ENCODE results near the gene PABPN1. TPM values are rescaled to one million over a fixed set of nuclear protein-coding genes. Genes with fewer than 3 reads are reported as not detected.
A peak's percentile ranks its signal among the peaks of the same experiment; 100 is the strongest.

PABPN1 gene
- total RNA-seq, 2 donors from 2014 or later, result 293 TPM

GRCh38 chr14:23346693-23347405, 25.6 kb downstream of the PABPN1 start:
- H3K36me3 Mint-ChIP-seq (ENCODE audit: low read depth), result peaks cover 21% of the 10 kb centered on the region
- 89 to 95% methylated on average over 10 to 27 of the region's 27 CpGs for WGBS, 2 experiments (ENCODE audit: insufficient coverage in 1 of 2, insufficient read length in 1 of 2)
- TF ChIP-seq CTCF (conservative IDR thresholded peaks at IDR 0.05), result no peak
- H3K27ac Mint-ChIP-seq, result no peak overlapping the region
- peaks cover 23% of the 10 kb centered on the region for H3K4me1 Mint-ChIP-seq
- H3K27ac ChIP-seq (ENCODE audit: low read depth, low read length), result no peak overlapping the region
- H3K9me3 ChIP-seq (ENCODE audit: control insufficient read depth, low read length), result peaks cover 12% of the 10 kb centered on the region
- H3K27me3 Mint-ChIP-seq (ENCODE audit: insufficient read depth), result peaks cover 25% of the 10 kb centered on the region
- H3K9ac ChIP-seq (ENCODE audit: extremely low read depth, low read length, poor library complexity, severe bottlenecking), result no peak overlapping the region
- H3K4me3 ChIP-seq (ENCODE audit: low read length), result no peak overlapping the region
- H3K4me3 Mint-ChIP-seq, result peak overlapping the region; percentile 10
- H3K27me3 ChIP-seq (ENCODE audit: control insufficient read depth, insufficient read depth, low read length, poor library complexity, severe bottlenecking), result peaks cover 8% of the 10 kb centered on the region
- H3K36me3 ChIP-seq (ENCODE audit: control insufficient read depth, insufficient read depth, low read length), result no peaks in the 10 kb centered on the region
- peak; percentile 62 for DNase-seq
- H3K4me1 ChIP-seq (ENCODE audit: control insufficient read depth, insufficient read depth, low read length), result peaks cover 19% of the 10 kb centered on the region
- H3K9me3 Mint-ChIP-seq, result peaks cover 9% of the 10 kb centered on the region

GRCh38 chr14:23347406-23348296, 26.4 kb downstream of the PABPN1 start:
- H3K9me3 ChIP-seq (ENCODE audit: control insufficient read depth, low read length), result peaks cover 6% of the 10 kb centered on the region
- H3K4me3 ChIP-seq (ENCODE audit: low read length), result no peak overlapping the region
- Mint-ChIP-seq H3K36me3 (ENCODE audit: low read depth) (peaks cover 21% of the 10 kb centered on the region), H3K27me3 (ENCODE audit: insufficient read depth) (peaks cover 23% of the 10 kb centered on the region), H3K4me1 (peaks cover 23% of the 10 kb centered on the region), H3K27ac (no peak overlapping the region), H3K9me3 (peaks cover 1% of the 10 kb centered on the region), H3K4me3 (no peak overlapping the region)
- no peak for TF ChIP-seq CTCF (conservative IDR thresholded peaks at IDR 0.05)
- peaks cover 19% of the 10 kb centered on the region for H3K4me1 ChIP-seq (ENCODE audit: control insufficient read depth, insufficient read depth, low read length)
- H3K9ac ChIP-seq (ENCODE audit: extremely low read depth, low read length, poor library complexity, severe bottlenecking), result no peak overlapping the region
- H3K27me3 ChIP-seq (ENCODE audit: control insufficient read depth, insufficient read depth, low read length, poor library complexity, severe bottlenecking), result peaks cover 8% of the 10 kb centered on the region
- no peak overlapping the region for H3K27ac ChIP-seq (ENCODE audit: low read depth, low read length)
- 93 to 97% methylated on average over 5 to 19 of the region's 19 CpGs for WGBS, 2 experiments (ENCODE audit: insufficient coverage in 1 of 2, insufficient read length in 1 of 2)
- DNase-seq, result peak; percentile 31
- no peaks in the 10 kb centered on the region for H3K36me3 ChIP-seq (ENCODE audit: control insufficient read depth, insufficient read depth, low read length)

- H3K36me3 ChIP-seq (ENCODE audit: control insufficient read depth, insufficient read depth, low read length), result no peaks in the 10 kb centered on the region
- H3K4me3 ChIP-seq (ENCODE audit: low read length), result no peak overlapping the region
- Mint-ChIP-seq H3K27me3 (ENCODE audit: insufficient read depth) (peaks cover 27% of the 10 kb centered on the region), H3K4me3 (no peak overlapping the region), H3K27ac (no peak overlapping the region), H3K36me3 (ENCODE audit: low read depth) (peaks cover 21% of the 10 kb centered on the region), H3K9me3 (peaks cover 1% of the 10 kb centered on the region), H3K4me1 (peaks cover 24% of the 10 kb centered on the region)
- peaks cover 8% of the 10 kb centered on the region for H3K27me3 ChIP-seq (ENCODE audit: control insufficient read depth, insufficient read depth, low read length, poor library complexity, severe bottlenecking)
- H3K9me3 ChIP-seq (ENCODE audit: control insufficient read depth, low read length), result peaks cover 6% of the 10 kb centered on the region
- no peak overlapping the region for H3K9ac ChIP-seq (ENCODE audit: extremely low read depth, low read length, poor library complexity, severe bottlenecking)
- WGBS, 2 experiments (ENCODE audit: insufficient coverage in 1 of 2, insufficient read length in 1 of 2), result 82 to 99% methylated on average over 4 to 6 of the region's 6 CpGs
- no peak overlapping the region for H3K27ac ChIP-seq (ENCODE audit: low read depth, low read length)
- no peak for TF ChIP-seq CTCF (conservative IDR thresholded peaks at IDR 0.05)
- peaks cover 19% of the 10 kb centered on the region for H3K4me1 ChIP-seq (ENCODE audit: control insufficient read depth, insufficient read depth, low read length)
- DNase-seq, result no peak
These were observed 27.0 kb downstream of the PABPN1 start for GRCh38 chr14:23348297-23348655.
